Panc1 (cell line): ENCODE measurements around the gene ERGIC1. TPM values are rescaled to one million over a fixed set of nuclear protein-coding genes. Genes with fewer than 3 reads are reported as not detected.

Experiments used
- ATAC-seq: fragments of 200-7000 bp; cut with Tn5 transposase; 2 replicates; pipeline ENCODE4 v1.9.1; 2020; ENCODE audit warnings: mild to moderate bottlenecking, moderate library complexity
- BruUV-seq: library from RNA; stranded (reverse); fragments of 400-500 nt; replicated peaks from 2 replicates; lab custom pipeline; 2021; lab: Mats Ljungman, UMichigan
- CTCF ChIA-PET: fragments of 300-600 bp; sonication (Branson Sonifier 250); formaldehyde crosslinking; loops from one replicate; lab custom pipeline; 2022; ENCODE audit warnings: antibody characterized with exemption; lab: Charles Lee
- POLR2A ChIA-PET: fragments of 300-600 bp; sonication (Branson Sonifier 250); formaldehyde crosslinking; loops from one replicate; lab custom pipeline; 2022; ENCODE audit warnings: antibody characterized with exemption; lab: Charles Lee
- DNase-seq: peaks from one replicate; pipeline ENCODE4 v3.0.0-alpha.2; 2010; ENCODE audit warnings: low read depth, low spot score
- H3K27ac ChIP-seq: 2 replicates; pipeline ENCODE4 v1.5.1; 2011; ENCODE audit warnings: mild to moderate bottlenecking, low read length, inconsistent platforms
- H3K27me3 ChIP-seq: fragments of 200-500 bp; sonication (Bioruptor generic); 2 replicates; pipeline ENCODE4 v1.6.0; 2014; ENCODE audit warnings: low read length, inconsistent platforms; ENCODE audit not compliant: control insufficient read depth, insufficient read depth
- H3K36me3 ChIP-seq: fragments of 200-500 bp; sonication (Bioruptor generic); 2 replicates; pipeline ENCODE4 v1.5.1; 2014; ENCODE audit warnings: inconsistent platforms, mild to moderate bottlenecking, low read length, moderate library complexity; ENCODE audit not compliant: control insufficient read depth, insufficient read depth
- H3K4me1 ChIP-seq: 2 replicates; pipeline ENCODE4 v1.5.1; 2011; ENCODE audit warnings: inconsistent platforms, mild to moderate bottlenecking, low read length, moderate library complexity; ENCODE audit not compliant: control insufficient read depth, insufficient read depth
- H3K4me3 ChIP-seq, 2 experiments: 2 replicates each; pipeline ENCODE4 v1.5.1; 2011 to 2012; ENCODE audit warnings: low read depth in 2 of 2, low read length in 2 of 2, mild to moderate bottlenecking in 2 of 2, inconsistent platforms in 1 of 2, moderate library complexity in 1 of 2
- H3K9me3 ChIP-seq: fragments of 200-500 bp; sonication (Bioruptor generic); 2 replicates; pipeline ENCODE4 v1.5.1; 2014; ENCODE audit warnings: low read depth, mild to moderate bottlenecking, inconsistent platforms, low read length, moderate library complexity; ENCODE audit not compliant: control insufficient read depth, insufficient read depth
- POLR2AphosphoS5 ChIP-seq: IDR thresholded peaks from 2 replicates; pipeline ENCODE4 v1.6.1; 2012; ENCODE audit warnings: mild to moderate bottlenecking, low read depth, low read length, moderate library complexity
- SIN3A ChIP-seq: IDR thresholded peaks from 2 replicates; pipeline ENCODE4 v1.6.1; 2012; ENCODE audit warnings: low read depth, mild to moderate bottlenecking, low read length, moderate library complexity, borderline replicate concordance; ENCODE audit not compliant: insufficient read depth
- TCF7L2 ChIP-seq: IDR thresholded peaks from 2 replicates; pipeline ENCODE4 v1.6.1; 2011; ENCODE audit warnings: mild to moderate bottlenecking, low read depth, low read length, inconsistent platforms
- in situ Hi-C: cut with HindIII; loops from 2 replicates; pipeline ENCODE4 v1.10.0; 2016; ENCODE audit warnings: low sequenced_read_pairs, low pct_unique_long_range_greater_than_20kb
- intact Hi-C: fragments of 100-400 bp; cut with micrococcal nuclease; formaldehyde crosslinking; loops from one replicate; pipeline ENCODE4 v1.10.0; 2022; ENCODE audit not compliant: unreplicated experiment
- total RNA-seq: library from RNA; stranded (reverse); gene quantifications from one replicate; pipeline ENCODE4 v1.2.1, GENCODE V29; 2021; ENCODE audit not compliant: unreplicated experiment
- TF ChIP-seq, protein P1 (sequence below), 2 experiments: IDR thresholded peaks; 2 replicates each; pipeline ENCODE4 v1.6.1; 2011 to 2012; ENCODE audit warnings: low read depth in 2 of 2, control low read depth in 1 of 2, low read length in 1 of 2, mild to moderate bottlenecking in 1 of 2, moderate library complexity in 1 of 2; ENCODE audit not compliant: insufficient read depth in 1 of 2
- TF ChIP-seq, protein P2 (sequence below): fragments of 450-650 bp; IDR thresholded peaks from 2 replicates; pipeline ENCODE4 v1.5.1; 2017; ENCODE audit warnings: mild to moderate bottlenecking

Gene ERGIC1
- total RNA-seq, 1 experiment from 2014 or later, result 206 TPM

DNA sequence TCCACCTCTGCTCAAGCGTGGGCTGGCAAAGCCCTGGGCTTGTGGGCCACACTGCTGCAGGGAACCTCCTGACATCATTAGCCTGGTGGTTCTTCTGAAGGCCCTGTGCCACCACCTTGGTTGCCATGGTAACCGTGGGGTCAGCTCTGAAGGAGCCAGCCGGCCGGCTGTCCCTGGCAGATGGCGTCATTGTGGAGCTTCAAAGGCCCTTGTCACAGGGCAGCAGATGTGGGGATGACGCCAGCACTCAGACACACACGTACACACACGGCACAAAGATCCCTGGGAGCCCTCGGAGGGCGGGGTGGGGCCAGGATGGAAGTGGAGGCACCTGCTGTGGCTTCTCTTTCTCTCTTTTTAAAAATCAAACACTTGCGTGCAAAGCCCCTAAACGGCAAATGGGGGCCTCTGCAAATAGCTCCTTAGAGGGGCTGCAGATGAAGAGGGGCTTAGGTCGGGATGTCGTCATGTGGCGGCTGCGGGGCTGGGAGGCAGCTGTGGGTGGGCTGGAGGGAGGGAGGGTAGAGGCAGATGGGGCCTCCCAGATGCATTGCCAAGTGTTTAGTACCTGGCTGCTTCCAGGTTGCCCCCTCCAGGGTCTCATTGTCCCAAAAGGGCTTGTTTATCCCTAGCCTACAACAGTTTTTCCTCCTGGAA lies 105.7 kb downstream of the ERGIC1 start:
- ChIA-PET POLR2A (interaction anchor here (0.7 kb wide), 1 partner anchor 199 kb away, joined by 6 read pairs; no protein-coding TSS in a partner anchor), CTCF (interaction anchor here (0.7 to 1.1 kb wide), 4 partner anchors 19 to 231 kb away, joined by 3 to 6 read pairs (median 4); partner anchors contain the start of gene RPL26L1)
- DNase-seq (no peak), ATAC-seq (0 out of 2 replicates have a peak, but pooled peaks have one; percentile 11)
- BruUV-seq, result no TSS peak
- H3K9me3 ChIP-seq, result no peaks in the 10 kb centered on the region
- no peak overlapping the region for H3K4me3 ChIP-seq
- H3K36me3 ChIP-seq, result no peaks in the 10 kb centered on the region
- no peaks in the 10 kb centered on the region for H3K27me3 ChIP-seq
- H3K27ac ChIP-seq, result no peak overlapping the region
- TF ChIP-seq, protein P1, sequence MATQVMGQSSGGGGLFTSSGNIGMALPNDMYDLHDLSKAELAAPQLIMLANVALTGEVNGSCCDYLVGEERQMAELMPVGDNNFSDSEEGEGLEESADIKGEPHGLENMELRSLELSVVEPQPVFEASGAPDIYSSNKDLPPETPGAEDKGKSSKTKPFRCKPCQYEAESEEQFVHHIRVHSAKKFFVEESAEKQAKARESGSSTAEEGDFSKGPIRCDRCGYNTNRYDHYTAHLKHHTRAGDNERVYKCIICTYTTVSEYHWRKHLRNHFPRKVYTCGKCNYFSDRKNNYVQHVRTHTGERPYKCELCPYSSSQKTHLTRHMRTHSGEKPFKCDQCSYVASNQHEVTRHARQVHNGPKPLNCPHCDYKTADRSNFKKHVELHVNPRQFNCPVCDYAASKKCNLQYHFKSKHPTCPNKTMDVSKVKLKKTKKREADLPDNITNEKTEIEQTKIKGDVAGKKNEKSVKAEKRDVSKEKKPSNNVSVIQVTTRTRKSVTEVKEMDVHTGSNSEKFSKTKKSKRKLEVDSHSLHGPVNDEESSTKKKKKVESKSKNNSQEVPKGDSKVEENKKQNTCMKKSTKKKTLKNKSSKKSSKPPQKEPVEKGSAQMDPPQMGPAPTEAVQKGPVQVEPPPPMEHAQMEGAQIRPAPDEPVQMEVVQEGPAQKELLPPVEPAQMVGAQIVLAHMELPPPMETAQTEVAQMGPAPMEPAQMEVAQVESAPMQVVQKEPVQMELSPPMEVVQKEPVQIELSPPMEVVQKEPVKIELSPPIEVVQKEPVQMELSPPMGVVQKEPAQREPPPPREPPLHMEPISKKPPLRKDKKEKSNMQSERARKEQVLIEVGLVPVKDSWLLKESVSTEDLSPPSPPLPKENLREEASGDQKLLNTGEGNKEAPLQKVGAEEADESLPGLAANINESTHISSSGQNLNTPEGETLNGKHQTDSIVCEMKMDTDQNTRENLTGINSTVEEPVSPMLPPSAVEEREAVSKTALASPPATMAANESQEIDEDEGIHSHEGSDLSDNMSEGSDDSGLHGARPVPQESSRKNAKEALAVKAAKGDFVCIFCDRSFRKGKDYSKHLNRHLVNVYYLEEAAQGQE (IDR thresholded peaks at IDR 0.05; ENCODE audit: insufficient read depth in 1 of 2, low read depth in 2 of 2, low read length in 1 of 2), result no peak
- no peak for TF ChIP-seq TCF7L2
- no peak for TF ChIP-seq SIN3A
- no peak for TF ChIP-seq POLR2AphosphoS5
- TF ChIP-seq, protein P2, sequence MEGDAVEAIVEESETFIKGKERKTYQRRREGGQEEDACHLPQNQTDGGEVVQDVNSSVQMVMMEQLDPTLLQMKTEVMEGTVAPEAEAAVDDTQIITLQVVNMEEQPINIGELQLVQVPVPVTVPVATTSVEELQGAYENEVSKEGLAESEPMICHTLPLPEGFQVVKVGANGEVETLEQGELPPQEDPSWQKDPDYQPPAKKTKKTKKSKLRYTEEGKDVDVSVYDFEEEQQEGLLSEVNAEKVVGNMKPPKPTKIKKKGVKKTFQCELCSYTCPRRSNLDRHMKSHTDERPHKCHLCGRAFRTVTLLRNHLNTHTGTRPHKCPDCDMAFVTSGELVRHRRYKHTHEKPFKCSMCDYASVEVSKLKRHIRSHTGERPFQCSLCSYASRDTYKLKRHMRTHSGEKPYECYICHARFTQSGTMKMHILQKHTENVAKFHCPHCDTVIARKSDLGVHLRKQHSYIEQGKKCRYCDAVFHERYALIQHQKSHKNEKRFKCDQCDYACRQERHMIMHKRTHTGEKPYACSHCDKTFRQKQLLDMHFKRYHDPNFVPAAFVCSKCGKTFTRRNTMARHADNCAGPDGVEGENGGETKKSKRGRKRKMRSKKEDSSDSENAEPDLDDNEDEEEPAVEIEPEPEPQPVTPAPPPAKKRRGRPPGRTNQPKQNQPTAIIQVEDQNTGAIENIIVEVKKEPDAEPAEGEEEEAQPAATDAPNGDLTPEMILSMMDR, result no peak
- intact Hi-C loops, result no loop called here
- in situ Hi-C loops, result no loop called here
- H3K4me1 ChIP-seq, result no peaks in the 10 kb centered on the region

DNA sequence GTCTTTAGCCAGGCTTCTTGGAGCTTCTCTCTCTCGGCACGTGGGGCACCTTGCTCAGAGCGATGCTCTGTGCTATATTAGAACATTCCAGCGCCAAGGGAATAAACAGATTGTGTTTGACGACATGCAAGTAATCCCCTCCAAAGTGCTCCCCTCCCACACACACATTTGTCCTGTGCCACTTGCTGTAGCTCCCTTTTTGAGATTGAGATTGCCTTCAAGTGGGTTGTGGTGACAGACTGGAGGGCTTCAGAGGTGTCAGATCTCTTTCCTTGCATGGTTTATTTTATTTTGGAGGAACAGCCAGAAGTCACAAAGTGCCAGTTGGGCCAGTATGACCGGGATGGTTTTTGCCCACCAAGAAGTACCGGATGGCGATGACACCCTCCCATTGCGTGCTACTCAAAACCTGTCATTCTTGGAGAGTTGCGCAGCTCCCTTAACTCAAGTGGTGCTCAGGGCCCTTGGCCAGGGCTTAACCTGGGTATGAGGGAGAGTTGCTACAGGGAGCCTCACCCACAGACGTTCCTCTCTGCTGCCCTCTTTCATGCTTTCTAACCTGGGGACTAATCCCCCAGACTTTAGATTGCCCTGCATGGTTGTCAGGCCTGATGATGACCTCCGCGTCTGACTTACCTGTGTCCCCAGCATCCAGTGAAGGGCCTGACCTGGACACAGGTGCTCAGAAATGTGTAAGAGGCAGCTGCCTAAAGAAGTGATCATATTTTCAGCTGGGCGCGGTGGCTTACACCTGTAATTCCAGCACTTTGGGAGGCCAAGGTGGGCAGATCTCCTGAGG lies 106.4 kb downstream of the ERGIC1 start:
- no TSS peak for BruUV-seq
- intact Hi-C loops, result no loop called here
- in situ Hi-C loops, result no loop called here
- no peaks in the 10 kb centered on the region for H3K9me3 ChIP-seq
- ATAC-seq (no peak), DNase-seq (no peak)
- CTCF ChIA-PET, result no interaction called here
- H3K36me3 ChIP-seq, result no peaks in the 10 kb centered on the region
- no peaks in the 10 kb centered on the region for H3K4me1 ChIP-seq
- POLR2A ChIA-PET, result no interaction called here
- H3K27ac ChIP-seq, result no peak overlapping the region
- H3K4me3 ChIP-seq, result no peak overlapping the region
- no peaks in the 10 kb centered on the region for H3K27me3 ChIP-seq
- TF ChIP-seq SIN3A, result no peak
